ENCODE data around the gene SPINK13.

SPINK13 gene, protein sequence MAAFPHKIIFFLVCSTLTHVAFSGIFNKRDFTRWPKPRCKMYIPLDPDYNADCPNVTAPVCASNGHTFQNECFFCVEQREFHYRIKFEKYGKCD

DNA sequence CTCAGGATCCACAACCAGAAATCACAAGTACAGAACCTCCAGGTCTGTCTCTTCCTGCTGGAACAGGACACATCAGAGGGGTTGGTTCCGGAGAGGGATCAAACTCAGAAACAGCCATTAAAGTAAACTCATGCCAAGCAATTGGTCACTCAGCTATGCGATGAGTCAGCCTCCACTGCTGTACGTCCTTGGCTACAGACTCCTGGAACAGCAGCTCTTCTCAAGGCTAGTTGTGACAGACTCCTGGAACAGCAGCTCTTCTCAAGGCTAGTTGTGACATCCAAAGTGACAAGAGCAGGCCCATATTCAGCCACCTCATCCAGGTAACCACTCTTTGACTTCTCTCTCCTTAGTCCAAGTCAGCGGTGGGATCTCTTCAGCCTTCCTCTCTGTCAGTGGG is at the start of gene SPINK13:
Gene SPINK13, plus strand, starts transcription at position 229 of the 400 bp plus-strand sequence. CDS start 1,279 bp downstream, outside the sequence.
- no peak within 1 kb of the TSS for H3K4me3 ChIP-seq (ENCODE audit: control insufficient read depth, low read depth, low read length)
- TF ChIP-seq, protein P1, sequence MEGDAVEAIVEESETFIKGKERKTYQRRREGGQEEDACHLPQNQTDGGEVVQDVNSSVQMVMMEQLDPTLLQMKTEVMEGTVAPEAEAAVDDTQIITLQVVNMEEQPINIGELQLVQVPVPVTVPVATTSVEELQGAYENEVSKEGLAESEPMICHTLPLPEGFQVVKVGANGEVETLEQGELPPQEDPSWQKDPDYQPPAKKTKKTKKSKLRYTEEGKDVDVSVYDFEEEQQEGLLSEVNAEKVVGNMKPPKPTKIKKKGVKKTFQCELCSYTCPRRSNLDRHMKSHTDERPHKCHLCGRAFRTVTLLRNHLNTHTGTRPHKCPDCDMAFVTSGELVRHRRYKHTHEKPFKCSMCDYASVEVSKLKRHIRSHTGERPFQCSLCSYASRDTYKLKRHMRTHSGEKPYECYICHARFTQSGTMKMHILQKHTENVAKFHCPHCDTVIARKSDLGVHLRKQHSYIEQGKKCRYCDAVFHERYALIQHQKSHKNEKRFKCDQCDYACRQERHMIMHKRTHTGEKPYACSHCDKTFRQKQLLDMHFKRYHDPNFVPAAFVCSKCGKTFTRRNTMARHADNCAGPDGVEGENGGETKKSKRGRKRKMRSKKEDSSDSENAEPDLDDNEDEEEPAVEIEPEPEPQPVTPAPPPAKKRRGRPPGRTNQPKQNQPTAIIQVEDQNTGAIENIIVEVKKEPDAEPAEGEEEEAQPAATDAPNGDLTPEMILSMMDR (conservative IDR thresholded peaks at IDR 0.05; ENCODE audit: control insufficient read depth, insufficient read depth, low read depth, low read length): no peak
- DNase-seq (ENCODE audit: low read depth): peak; percentile 78

DNA sequence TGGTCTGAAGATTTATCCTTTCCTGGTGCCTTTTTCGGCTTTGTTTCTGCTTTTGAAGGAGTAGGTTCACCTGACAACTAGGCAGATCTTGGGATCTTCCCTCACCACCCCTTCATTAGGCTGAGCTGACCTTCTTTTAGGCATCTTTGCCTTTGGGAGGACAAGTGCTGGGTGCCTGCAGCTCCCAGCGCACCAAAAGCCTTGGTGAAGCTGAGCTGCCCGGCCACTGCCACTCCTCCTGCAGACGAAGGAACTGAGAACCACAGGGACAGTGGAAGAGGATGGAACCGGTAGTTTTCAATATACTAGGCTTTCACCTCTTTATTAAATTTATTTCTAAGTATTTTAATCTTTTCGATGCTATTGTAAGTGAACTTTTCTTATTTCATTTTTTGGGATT is 47.1 kb upstream of the SPINK13 start:
- DNase-seq (ENCODE audit: low read depth): no peak
- TF ChIP-seq, protein P1 (conservative IDR thresholded peaks at IDR 0.05; ENCODE audit: control insufficient read depth, insufficient read depth, low read depth, low read length): no peak
- no peak overlapping the region for H3K4me3 ChIP-seq (ENCODE audit: control insufficient read depth, low read depth, low read length)

DNA sequence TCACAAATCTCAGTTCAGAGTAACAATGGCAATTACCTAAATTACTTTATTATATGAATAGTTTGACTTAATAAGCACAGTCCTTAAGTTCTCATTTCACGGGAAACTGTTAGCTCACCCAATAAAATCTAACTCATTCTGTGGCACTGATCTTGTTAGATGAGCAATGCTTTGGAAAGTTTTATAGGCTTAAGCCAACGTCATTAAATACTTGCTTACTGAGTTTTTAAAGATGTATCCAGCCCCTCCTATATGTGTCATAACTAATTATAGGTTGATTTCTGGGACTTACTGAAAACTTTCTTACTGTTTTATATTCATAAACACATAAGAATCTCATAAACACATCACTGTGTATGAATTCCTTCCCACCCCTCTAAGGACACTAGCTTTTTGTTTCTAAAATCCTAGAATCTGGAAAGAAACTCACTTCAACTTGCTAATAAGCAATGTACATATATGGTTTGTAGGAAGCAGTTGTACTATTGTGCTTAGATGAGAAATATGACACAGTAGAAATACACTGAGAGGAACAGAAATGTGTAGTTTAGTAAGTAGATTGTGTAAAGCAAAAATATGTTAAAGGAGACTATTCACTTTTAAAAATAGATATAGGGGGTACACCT is 44.4 kb upstream of the SPINK13 start:
- DNase-seq (ENCODE audit: low read depth): peak; percentile 20
- H3K4me3 ChIP-seq (ENCODE audit: control insufficient read depth, low read depth, low read length): no peak overlapping the region
- TF ChIP-seq, protein P1 (conservative IDR thresholded peaks at IDR 0.05; ENCODE audit: control insufficient read depth, insufficient read depth, low read depth, low read length): no peak

DNA sequence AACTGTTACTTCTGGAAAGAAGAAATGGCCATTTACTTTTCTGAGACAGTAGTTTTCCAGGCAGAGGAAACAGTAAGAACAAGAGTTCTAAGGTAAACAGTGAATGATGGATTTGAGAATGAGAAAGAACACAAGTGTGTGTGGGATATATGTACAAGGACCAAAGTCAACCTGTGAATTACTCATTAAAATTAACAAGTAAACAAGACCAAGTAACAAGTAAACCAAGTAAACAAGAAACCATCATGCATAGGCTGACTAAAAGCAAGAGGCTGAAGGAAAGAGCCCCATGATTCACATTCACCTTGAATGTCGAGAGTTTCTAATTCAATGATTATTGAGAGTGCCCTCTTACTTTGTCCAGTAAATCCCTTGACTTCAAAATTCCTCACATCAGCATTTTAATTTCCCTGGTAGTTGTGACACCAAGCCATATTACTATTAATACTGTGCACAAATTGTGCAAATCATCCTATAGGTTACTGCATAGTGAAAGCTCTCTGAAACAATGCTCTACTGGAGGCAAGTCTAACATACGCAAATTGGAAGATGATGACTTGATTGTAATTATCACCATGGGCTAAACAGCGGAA is 40.1 kb upstream of the SPINK13 start:
- no peak overlapping the region for H3K4me3 ChIP-seq (ENCODE audit: control insufficient read depth, low read depth, low read length)
- TF ChIP-seq, protein P1 (conservative IDR thresholded peaks at IDR 0.05; ENCODE audit: control insufficient read depth, insufficient read depth, low read depth, low read length): no peak
- no peak for DNase-seq (ENCODE audit: low read depth)

DNA sequence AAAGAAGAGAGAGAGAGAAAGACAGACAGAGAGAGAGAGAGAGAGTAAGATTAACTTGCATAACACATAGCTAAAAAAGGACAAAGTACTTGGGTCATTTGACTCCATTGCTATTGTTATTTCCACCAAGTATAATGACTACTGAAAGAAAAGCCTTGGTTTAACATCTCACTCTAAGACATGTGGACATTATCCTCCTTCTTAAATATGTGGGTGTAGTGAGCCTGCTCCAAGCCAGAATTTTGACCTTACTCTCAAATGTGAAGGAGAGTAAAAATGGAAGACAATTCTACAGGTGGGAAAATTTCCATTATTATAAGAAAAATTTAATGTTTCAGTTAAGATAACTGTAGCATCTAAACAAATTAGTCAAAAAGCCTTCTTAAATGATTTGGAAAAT is 38.8 kb upstream of the SPINK13 start:
- no peak for DNase-seq (ENCODE audit: low read depth)
- H3K4me3 ChIP-seq (ENCODE audit: control insufficient read depth, low read depth, low read length): no peak overlapping the region
- TF ChIP-seq, protein P1 (conservative IDR thresholded peaks at IDR 0.05; ENCODE audit: control insufficient read depth, insufficient read depth, low read depth, low read length): no peak

DNA sequence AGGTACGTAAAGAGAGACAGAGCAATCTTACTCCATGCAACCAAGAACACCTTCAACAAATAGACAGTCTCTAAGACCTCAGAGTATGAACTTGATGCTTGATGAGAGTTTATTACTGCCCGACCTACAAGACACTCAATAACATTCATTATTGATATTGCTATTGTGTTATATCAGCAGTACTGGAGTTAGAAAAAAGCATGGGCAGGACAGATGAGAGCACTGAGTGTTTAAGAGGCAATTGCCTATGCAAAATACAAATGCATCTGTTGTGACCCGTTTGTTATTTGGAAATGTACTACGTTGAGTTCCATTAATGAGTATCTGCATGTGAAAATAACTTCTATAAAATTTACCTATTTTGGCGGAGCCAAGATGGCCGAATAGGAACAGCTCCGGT is 38.4 kb upstream of the SPINK13 start:
- TF ChIP-seq, protein P1 (conservative IDR thresholded peaks at IDR 0.05; ENCODE audit: control insufficient read depth, insufficient read depth, low read depth, low read length): no peak
- DNase-seq (ENCODE audit: low read depth): no peak
- no peak overlapping the region for H3K4me3 ChIP-seq (ENCODE audit: control insufficient read depth, low read depth, low read length)

Measured in fibroblast of mammary gland (primary cell).